HG03565 (cell line): ENCODE data around the gene TAF6L.
"Not testable (repeated sequence)": the region's sequence is repeated elsewhere in the genome, so short reads cannot be mapped to it uniquely, and the experiment has no call there.

Source experiments
- ATAC-seq: cut with Tn5 transposase; IDR thresholded peaks from one replicate; pipeline ENCODE4 v1.9.1; 2021; ENCODE audit warnings: mild to moderate bottlenecking, moderate library complexity; ENCODE audit not compliant: unreplicated experiment

TAF6L gene, protein sequence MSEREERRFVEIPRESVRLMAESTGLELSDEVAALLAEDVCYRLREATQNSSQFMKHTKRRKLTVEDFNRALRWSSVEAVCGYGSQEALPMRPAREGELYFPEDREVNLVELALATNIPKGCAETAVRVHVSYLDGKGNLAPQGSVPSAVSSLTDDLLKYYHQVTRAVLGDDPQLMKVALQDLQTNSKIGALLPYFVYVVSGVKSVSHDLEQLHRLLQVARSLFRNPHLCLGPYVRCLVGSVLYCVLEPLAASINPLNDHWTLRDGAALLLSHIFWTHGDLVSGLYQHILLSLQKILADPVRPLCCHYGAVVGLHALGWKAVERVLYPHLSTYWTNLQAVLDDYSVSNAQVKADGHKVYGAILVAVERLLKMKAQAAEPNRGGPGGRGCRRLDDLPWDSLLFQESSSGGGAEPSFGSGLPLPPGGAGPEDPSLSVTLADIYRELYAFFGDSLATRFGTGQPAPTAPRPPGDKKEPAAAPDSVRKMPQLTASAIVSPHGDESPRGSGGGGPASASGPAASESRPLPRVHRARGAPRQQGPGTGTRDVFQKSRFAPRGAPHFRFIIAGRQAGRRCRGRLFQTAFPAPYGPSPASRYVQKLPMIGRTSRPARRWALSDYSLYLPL

DNA sequence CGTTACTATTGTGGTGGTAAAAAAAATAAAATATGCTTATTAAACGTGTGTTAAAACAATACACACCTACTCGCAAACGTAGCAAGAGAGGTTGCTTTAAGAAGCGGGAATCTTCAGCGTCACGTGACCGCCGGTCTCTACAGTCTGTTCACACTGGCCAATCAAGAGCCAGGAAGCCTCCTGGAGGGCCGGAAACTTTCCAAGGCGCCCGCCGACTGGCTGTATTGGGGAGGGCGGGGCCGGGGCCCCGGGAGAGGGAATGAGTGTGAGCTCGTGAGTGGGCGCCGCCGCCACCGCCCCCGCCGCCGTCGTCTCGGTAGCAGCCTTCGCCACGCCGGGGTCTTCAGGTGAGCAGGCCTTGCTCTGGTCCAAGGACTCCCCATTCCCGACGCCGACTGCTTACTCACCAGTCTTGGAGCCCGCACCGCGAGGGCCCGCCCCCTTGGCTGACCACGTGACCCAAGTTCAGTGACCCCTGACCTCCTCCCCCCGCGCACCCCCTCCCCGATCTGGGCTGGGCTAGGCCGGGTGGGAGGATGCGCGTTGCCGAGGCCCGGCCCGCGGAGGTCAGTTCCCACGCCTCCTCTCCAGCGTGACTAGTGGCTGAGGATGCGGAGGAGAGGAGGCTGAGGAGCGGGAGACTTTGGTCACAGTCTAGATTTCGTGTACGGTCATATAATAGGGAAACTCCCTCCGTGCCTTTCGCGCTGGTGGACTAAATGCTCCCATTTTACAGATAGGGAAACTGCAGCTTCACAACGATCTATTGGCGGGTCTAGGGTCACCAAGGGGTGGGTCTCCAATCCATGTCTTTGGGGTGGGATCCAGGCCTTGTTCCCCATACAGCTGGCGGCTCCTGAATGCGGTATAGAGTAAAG lies at the start of gene TAF6L:
Gene TAF6L, plus strand, starts transcription at position 253 of the 878 bp plus-strand sequence. CDS start 4,388 bp downstream, outside the sequence.
- ATAC-seq = peak; percentile 68

- ATAC-seq = no peak
Observed at GRCh38 chr11:62721994-62722393, 49.2 kb upstream of the TAF6L start.

DNA sequence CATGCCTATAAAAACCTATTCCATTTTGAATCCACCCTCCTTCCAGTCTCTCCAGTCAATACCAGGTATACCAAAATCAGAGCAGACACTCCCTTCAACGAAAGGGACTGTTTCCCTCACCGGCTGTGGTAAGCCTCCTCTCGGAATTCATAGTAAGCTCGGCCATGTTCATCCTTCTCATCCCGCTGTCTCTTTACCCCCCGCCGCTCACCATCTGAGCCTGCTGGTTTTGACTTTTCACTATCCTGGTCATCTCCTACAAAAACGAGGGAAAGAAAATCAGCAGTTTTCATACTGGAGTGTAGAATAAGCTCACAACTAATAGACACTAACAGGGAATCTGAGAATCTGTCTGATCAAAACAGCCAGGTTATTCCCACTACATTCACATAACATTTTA lies 47.0 kb upstream of the TAF6L start:
- no peak for ATAC-seq

DNA sequence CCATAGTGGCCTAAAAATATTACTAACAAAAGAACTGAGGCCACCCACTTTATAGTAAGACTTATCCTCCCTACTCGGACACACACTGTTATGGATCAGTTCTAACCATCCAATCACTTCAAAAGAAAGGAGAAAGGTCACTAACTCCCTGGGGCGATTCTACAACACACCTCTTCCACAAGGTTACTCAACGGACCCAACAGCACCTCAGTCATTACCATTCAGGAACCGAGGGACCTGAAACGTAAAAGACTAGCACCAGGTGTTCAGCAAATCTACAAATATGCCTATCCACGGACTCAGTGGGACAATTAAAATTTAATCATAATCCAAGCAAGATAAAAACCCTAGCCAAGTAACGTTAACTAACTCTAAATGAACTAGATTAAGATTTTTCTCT lies 45.5 kb upstream of the TAF6L start:
- no peak for ATAC-seq

GRCh38 chr11:62726156-62726914 lies 44.9 kb upstream of the TAF6L start:
- ATAC-seq = peak; percentile 1

DNA sequence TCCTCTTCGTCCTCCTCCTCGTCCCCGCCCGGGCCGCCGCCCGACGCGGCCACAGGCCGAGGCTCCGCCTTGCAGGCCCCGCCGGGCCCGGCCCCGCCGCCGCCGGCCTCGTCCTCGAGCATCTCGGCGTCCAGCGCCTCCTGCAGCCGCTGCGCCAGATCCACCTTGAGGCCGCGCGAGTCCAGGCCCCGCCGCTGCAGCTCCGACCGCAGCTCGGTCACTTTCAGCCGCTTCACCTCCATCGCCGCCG lies 44.4 kb upstream of the TAF6L start:
- no peak for ATAC-seq

GRCh38 chr11:62727165-62727871 lies 43.9 kb upstream of the TAF6L start, which contains the start of gene HNRNPUL2:
TSS of gene HNRNPUL2 (minus strand) at chr11:62727457. CDS start at chr11:62727156, 301 bp downstream.
- ATAC-seq = peak; percentile 65

GRCh38 chr11:62727872-62728170 lies 43.4 kb upstream of the TAF6L start:
- peak; percentile 39 for ATAC-seq

DNA sequence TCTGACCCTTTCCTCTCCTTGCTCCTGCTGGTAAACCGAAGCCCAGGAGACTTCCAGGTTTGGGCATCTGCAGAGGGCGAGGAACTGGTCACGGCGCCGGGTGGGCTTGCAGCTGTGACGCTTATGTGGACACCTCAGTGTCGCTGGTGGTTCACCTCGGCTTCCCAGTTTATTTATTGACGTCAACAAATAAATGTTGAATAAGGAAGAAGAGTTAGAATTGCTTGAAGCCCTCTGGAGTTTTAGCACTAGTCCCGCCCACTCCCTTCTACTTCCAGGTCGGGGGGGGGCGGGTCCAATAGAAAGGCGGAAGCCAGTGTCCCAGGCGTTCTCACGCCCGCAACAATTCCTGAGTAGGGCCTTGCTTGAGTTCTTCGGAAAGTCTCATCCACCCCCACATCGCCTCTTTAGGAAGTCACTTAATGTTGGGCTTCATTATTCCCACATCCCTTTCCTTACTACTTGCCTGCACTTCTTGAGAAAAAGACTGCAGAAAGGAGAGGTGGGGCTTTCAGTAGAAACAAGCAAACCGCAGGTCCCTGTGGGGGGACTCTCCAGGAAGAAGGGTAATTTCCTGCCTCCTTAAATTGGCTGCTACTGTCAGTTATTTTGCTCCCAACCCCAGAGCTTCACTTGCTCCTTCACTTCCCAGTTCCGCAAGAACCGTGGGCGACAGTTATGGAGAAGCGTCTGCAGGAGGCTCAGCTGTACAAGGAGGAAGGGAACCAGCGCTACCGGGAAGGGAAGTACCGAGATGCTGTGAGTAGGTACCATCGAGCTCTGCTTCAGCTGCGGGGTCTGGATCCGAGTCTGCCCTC lies 42.8 kb upstream of the TAF6L start, which contains the start of gene TTC9C:
Gene TTC9C, plus strand, starts transcription at position 316 of the 818 bp plus-strand sequence. Its CDS starts 363 bp downstream, at position 679.
- ATAC-seq = no peak

GRCh38 chr11:62730076-62730475 lies 41.1 kb upstream of the TAF6L start:
- not testable (repeated sequence) for ATAC-seq

GRCh38 chr11:62732830-62733229 lies 38.4 kb upstream of the TAF6L start:
- ATAC-seq = no peak

- ATAC-seq = no peak
Observed at GRCh38 chr11:62737196-62737595, 34.0 kb upstream of the TAF6L start.

- no peak for ATAC-seq
Observed at GRCh38 chr11:62747475-62748160, 23.6 kb upstream of the TAF6L start.

GRCh38 chr11:62749931-62750330 lies 21.3 kb upstream of the TAF6L start:
- not testable (repeated sequence) for ATAC-seq

- ATAC-seq = no peak
Observed at GRCh38 chr11:62752177-62752785, 18.9 kb upstream of the TAF6L start.

GRCh38 chr11:62752994-62753735 lies 18.0 kb upstream of the TAF6L start:
- ATAC-seq = no peak

GRCh38 chr11:62753736-62754603 lies 17.2 kb upstream of the TAF6L start, which contains the start of gene ZBTB3:
TSS of gene ZBTB3 (minus strand) at chr11:62754160. CDS start at chr11:62753664, 496 bp downstream.
- peak; percentile 94 for ATAC-seq
